WTC11 (cell line): ENCODE results near the gene CNNM3. TPM values are rescaled to one million over a fixed set of nuclear protein-coding genes. Genes with fewer than 3 reads are reported as not detected.

ENCODE experiments used
- ATF1 ChIP-seq: sonication (generic); formaldehyde crosslinking; IDR thresholded peaks from 2 replicates; pipeline ENCODE4 v1.8.1; 2023; ENCODE audit warnings: mild to moderate bottlenecking, moderate library complexity, missing genetic modification reagents
- CBFB ChIP-seq: sonication (generic); formaldehyde crosslinking; IDR thresholded peaks from 2 replicates; pipeline ENCODE4 v1.8.1; 2022; ENCODE audit warnings: mild to moderate bottlenecking, low read depth, missing genetic modification reagents
- CREM ChIP-seq: sonication (generic); formaldehyde crosslinking; IDR thresholded peaks from 2 replicates; pipeline ENCODE4 v1.8.1; 2022; ENCODE audit warnings: mild to moderate bottlenecking, missing genetic modification reagents, moderate library complexity
- E2F4 ChIP-seq: sonication (generic); formaldehyde crosslinking; IDR thresholded peaks from 2 replicates; pipeline ENCODE4 v1.8.1; 2022; ENCODE audit warnings: low read depth, mild to moderate bottlenecking, moderate library complexity, missing genetic modification reagents, borderline replicate concordance
- EMX1 ChIP-seq: fragments of 250-450 bp; sonication (Bioruptor Pico); IDR thresholded peaks from 2 replicates; pipeline ENCODE4 v1.8.0; 2021; ENCODE audit warnings: mild to moderate bottlenecking
- FOXP4 ChIP-seq: sonication (generic); formaldehyde crosslinking; IDR thresholded peaks from 2 replicates; pipeline ENCODE4 v1.8.0; 2022; ENCODE audit warnings: mild to moderate bottlenecking, missing genetic modification reagents
- GABPB1 ChIP-seq: sonication (generic); formaldehyde crosslinking; IDR thresholded peaks from 2 replicates; pipeline ENCODE4 v1.8.1; 2023; ENCODE audit warnings: mild to moderate bottlenecking, missing genetic modification reagents
- NFATC4 ChIP-seq: fragments of 250-450 bp; sonication (Bioruptor Pico); IDR thresholded peaks from 2 replicates; pipeline ENCODE4 v1.9.0; 2021; ENCODE audit warnings: mild to moderate bottlenecking
- NR3C1 ChIP-seq: sonication (generic); formaldehyde crosslinking; conservative IDR thresholded peaks from 2 replicates; pipeline ENCODE4 v1.8.1; 2023; ENCODE audit warnings: low read depth, mild to moderate bottlenecking, missing genetic modification reagents
- PRRX2 ChIP-seq: fragments of 250-450 bp; sonication (Bioruptor Pico); IDR thresholded peaks from 2 replicates; pipeline ENCODE4 v1.8.0; 2021; ENCODE audit warnings: mild to moderate bottlenecking
- SOX15 ChIP-seq: fragments of 250-450 bp; sonication (Bioruptor Pico); IDR thresholded peaks from 2 replicates; pipeline ENCODE4 v1.9.0; 2021; ENCODE audit warnings: mild to moderate bottlenecking
- STAT6 ChIP-seq: sonication (generic); formaldehyde crosslinking; conservative IDR thresholded peaks from 2 replicates; pipeline ENCODE4 v1.8.1; 2023; ENCODE audit warnings: mild to moderate bottlenecking, low read depth, missing genetic modification reagents, moderate library complexity
- TEAD4 ChIP-seq: sonication (generic); formaldehyde crosslinking; IDR thresholded peaks from 2 replicates; pipeline ENCODE4 v1.8.0; 2022; ENCODE audit warnings: mild to moderate bottlenecking, missing genetic modification reagents
- ZNF121 ChIP-seq: sonication (generic); formaldehyde crosslinking; IDR thresholded peaks from 2 replicates; pipeline ENCODE4 v1.8.0; 2023; ENCODE audit warnings: missing genetic modification reagents
- ZNF232 ChIP-seq: sonication (generic); formaldehyde crosslinking; IDR thresholded peaks from 2 replicates; pipeline ENCODE4 v1.8.0; 2022; ENCODE audit warnings: mild to moderate bottlenecking, missing genetic modification reagents
- ZNF281 ChIP-seq: sonication (generic); formaldehyde crosslinking; IDR thresholded peaks from 2 replicates; pipeline ENCODE4 v1.8.0; 2023; ENCODE audit warnings: mild to moderate bottlenecking, missing genetic modification reagents
- ZNF532 ChIP-seq: fragments of 250-450 bp; sonication (Bioruptor Pico); IDR thresholded peaks from 2 replicates; pipeline ENCODE4 v1.9.0; 2021; ENCODE audit warnings: mild to moderate bottlenecking, borderline replicate concordance
- total RNA-seq: library from RNA; stranded (reverse); gene quantifications from 3 replicates; pipeline ENCODE4 v1.2.3, GENCODE V29; 2021
- TF ChIP-seq, protein P1 (sequence below): fragments of 250-450 bp; sonication (Bioruptor Pico); conservative IDR thresholded peaks from 2 replicates; pipeline ENCODE4 v1.9.0; 2021; ENCODE audit warnings: mild to moderate bottlenecking
- TF ChIP-seq, protein P2 (sequence below): fragments of 250-450 bp; sonication (Bioruptor Pico); IDR thresholded peaks from 2 replicates; pipeline ENCODE4 v2.1.2; 2022; ENCODE audit warnings: mild to moderate bottlenecking, moderate library complexity
- TF ChIP-seq, protein P3 (sequence below): sonication (generic); formaldehyde crosslinking; IDR thresholded peaks from 2 replicates; pipeline ENCODE4 v1.8.1; 2023; ENCODE audit warnings: mild to moderate bottlenecking, missing genetic modification reagents, moderate library complexity

CNNM3 gene
- total RNA-seq, 1 experiment from 2014 or later: 34.9 TPM

DNA sequence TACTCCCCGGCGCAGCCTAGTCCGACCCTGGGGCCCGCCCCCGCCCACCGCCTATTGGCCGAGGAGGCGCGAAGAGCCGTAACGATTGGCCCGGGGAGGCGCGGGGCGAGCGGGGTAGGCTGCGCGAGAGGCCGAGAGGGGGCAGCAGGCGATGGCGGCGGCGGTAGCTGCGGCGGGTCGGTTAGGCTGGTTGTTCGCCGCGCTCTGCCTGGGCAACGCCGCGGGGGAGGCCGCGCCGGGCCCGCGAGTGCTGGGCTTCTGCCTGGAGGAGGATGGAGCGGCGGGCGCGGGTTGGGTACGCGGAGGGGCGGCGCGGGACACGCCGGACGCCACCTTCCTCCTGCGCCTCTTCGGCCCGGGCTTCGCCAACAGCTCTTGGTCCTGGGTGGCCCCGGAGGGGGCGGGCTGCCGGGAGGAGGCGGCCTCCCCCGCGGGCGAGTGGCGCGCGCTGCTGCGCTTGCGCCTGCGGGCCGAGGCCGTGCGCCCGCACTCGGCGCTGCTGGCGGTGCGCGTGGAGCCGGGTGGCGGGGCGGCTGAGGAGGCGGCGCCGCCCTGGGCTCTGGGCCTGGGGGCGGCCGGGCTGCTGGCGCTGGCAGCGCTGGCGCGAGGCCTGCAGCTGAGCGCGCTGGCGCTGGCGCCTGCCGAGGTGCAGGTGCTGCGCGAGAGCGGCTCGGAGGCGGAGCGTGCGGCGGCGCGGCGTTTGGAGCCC is at the start of gene CNNM3 (continued):
- no peak for TF ChIP-seq ZNF532 (CRISPR knock-in tag)
- no peak for TF ChIP-seq NR3C1 (CRISPR knock-in tag)
- no peak for TF ChIP-seq NFATC4 (CRISPR knock-in tag)
- TF ChIP-seq E2F4 (CRISPR knock-in tag): peak; percentile 86
- TF ChIP-seq CBFB: no peak
- TF ChIP-seq ATF1: no peak
- TF ChIP-seq FOXP4 (CRISPR knock-in tag): no peak; the same call in 1 of the 2 replicates
- TF ChIP-seq ZNF121: no peak
- TF ChIP-seq CREM: no peak; the same call in none of the 2 replicates
- TF ChIP-seq ZNF232 (CRISPR knock-in tag): no peak
- no peak for TF ChIP-seq EMX1
- no peak for TF ChIP-seq ZNF281
- no peak for TF ChIP-seq TEAD4 (CRISPR knock-in tag)
- TF ChIP-seq, protein P1, sequence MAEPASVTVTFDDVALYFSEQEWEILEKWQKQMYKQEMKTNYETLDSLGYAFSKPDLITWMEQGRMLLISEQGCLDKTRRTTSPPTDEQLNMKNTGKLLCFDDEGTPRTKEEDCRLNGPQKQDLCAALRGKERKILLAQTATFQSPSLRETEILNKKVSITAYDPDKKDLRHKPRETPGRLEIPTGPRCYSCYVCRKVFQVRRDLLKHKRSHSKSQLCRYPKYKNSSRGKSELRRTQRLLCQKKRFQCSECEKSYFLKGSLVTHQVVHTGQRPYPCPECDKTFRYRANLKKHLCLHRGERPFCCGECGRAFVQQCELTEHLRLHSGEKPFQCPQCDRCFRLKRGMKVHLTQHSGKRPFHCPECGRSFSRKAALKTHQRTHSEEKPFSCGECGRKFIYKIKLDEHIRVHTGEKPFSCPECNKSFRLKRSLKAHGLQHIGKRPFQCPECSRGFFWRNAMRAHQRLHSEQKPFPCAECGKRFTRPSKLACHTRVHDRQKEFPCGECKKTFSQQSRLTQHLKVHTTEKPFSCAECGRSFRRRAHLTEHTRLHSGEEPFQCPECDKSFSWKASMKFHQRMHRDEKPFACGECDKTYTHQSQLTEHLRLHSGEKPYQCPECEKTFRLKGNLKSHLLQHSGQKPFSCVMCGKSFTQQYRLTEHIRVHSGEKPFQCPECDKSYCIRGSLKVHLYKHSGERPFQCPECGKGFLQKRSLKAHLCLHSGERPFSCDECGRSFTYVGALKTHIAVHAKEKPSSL (CRISPR knock-in tag): no peak
- TF ChIP-seq, protein P2, sequence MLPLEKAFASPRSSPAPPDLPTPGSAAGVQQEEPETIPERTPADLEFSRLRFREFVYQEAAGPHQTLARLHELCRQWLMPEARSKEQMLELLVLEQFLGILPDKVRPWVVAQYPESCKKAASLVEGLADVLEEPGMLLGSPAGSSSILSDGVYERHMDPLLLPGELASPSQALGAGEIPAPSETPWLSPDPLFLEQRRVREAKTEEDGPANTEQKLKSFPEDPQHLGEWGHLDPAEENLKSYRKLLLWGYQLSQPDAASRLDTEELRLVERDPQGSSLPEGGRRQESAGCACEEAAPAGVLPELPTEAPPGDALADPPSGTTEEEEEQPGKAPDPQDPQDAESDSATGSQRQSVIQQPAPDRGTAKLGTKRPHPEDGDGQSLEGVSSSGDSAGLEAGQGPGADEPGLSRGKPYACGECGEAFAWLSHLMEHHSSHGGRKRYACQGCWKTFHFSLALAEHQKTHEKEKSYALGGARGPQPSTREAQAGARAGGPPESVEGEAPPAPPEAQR: no peak
- TF ChIP-seq SOX15 (CRISPR knock-in tag): no peak
- no peak for TF ChIP-seq PRRX2 (CRISPR knock-in tag)
- 0 out of 2 replicates have a peak, but pooled peaks have one; percentile 14 for TF ChIP-seq STAT6 (CRISPR knock-in tag)
- TF ChIP-seq GABPB1 (CRISPR knock-in tag): no peak; the same call in 1 of the 2 replicates
- TF ChIP-seq, protein P3, sequence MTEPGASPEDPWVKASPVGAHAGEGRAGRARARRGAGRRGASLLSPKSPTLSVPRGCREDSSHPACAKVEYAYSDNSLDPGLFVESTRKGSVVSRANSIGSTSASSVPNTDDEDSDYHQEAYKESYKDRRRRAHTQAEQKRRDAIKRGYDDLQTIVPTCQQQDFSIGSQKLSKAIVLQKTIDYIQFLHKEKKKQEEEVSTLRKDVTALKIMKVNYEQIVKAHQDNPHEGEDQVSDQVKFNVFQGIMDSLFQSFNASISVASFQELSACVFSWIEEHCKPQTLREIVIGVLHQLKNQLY (CRISPR knock-in tag): no peak
